Dermis microvascular lymphatic vessel endothelial cell (primary cell): ENCODE data around the gene KCTD20. TPM values are rescaled to one million over a fixed set of nuclear protein-coding genes. Genes with fewer than 3 reads are reported as not detected.
A peak's percentile ranks its signal among the peaks of the same experiment; 100 is the strongest.

ENCODE experiments used
- DNase-seq, 2 donors: peaks; one replicate each; pipeline versions ENCODE4 v3.0.0 to v3.0.0-alpha.2; 2010; ENCODE audit warnings: low read depth in 2 of 2
- total RNA-seq: library from RNA; depleted of rRNA; stranded (reverse); fragments of >200 nt; gene quantifications from 2 replicates; pipeline ENCODE4 v1.2.1, GENCODE V29; 2014

KCTD20 gene
- total RNA-seq, 1 donor from 2014 or later, result 92.0 TPM

DNA sequence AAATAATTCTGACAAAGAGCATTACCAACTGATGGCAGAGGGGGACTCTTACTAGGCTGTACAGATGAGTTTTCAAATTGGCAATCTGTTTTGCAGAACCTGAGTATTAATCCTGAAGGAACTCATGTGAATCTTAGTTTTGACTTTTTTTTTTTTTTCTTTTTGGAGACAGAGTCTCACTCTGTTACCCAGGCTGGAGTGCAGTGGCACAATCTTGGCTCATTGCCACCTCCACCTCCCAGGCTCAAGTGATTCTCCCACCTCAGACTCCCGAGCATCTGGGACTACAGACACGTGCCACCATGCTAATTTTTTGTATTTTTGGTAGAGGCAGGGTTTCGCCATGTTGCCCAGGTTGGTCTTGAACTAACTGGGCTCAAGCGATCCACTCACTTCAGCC, 49.3 kb downstream of the KCTD20 start:
- DNase-seq, result no peak

DNA sequence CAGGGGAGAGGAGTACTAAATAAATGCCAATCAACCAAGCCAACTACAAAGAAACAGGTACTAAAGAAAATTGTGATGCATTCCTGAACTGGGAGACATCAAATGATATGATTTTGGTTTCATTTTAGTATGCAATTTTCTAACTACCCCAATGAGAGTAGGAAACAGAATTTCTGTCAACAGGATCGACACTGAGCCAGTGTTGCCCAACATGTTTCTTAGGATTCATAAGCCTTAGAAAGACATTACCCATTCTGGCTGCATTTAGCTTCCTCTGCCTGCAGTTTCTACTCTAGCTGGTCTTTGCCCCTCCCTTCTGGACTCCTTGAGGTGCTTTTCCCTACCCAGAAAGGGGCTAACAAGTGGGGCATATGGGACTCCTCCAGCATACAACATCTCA, 49.8 kb downstream of the KCTD20 start:
- DNase-seq, result no peak

DNA sequence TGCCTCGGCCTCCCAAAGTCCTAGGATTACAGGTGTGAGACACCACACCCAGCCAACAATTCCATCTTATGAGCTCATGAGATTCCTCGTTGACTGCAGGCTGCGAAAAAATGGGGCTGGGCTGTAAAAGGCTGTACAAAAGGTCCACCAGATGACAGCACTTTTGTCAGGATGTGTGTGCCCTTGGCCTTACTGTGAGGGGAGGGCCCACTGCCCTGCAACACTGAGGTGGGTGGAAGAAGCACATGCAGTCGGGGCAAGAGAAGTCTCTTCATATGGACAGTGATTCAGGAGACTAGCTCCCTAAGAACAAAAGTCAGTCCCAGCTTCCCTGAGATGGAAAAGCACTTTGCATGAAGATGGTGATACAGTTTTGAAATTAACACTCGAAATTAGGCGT, 50.5 kb downstream of the KCTD20 start:
- DNase-seq, result no peak

DNA sequence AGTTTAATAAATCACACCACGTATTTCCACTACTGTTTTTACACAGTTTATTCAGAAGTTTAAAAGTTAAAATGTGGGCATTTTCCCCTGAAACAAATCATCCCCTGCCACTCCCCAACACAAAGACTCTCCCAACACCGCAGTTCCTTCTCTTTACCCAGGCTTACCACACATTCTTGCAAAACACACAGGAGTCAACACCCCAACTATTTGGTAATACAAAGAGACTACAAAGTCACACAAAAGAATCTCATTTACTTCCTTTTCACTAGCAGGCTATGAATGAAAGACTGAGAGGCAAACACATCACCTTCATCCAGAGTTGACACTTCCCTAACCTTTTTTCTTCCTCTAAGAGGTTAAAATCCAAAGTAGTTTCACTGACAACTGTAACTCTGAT, 51.1 kb downstream of the KCTD20 start:
- DNase-seq, result no peak

DNA sequence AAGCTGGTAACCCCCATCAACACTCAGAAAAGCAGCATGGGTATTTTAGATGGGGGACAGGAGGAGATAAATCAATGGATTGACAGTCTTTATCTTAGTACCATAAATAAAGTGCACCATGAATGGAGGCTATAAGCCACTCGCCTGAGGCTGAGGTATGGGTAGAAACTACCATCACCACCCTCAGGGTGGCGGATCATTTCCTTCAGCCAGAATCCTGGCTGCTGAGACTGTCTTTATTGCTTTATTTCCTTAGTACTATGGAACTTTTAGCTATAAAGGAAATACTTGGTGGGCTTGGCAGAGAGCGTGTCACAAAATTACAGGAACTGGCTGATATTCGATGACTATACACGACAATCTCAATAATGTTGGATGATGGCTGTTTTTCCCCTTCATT, 52.3 kb downstream of the KCTD20 start:
- no peak for DNase-seq

DNA sequence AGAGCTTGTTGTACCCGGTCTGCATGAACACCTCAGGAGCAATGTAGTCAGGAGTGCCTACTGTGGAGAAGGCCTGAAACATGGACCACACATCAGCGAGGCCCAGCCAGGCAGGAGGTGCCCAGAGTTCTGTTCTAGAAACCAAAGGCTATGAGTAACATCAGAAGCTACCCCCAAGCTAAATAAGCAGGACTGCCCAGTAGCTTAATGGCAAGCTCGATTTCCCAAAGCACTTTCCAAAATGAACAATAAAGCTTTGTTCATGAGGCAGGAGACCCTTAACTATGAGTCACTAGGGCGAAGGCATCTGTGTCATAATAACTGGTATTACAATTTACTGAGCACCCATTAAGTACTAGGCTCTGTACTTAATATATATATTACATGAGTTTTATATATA, 57.1 kb downstream of the KCTD20 start:
- DNase-seq, result no peak

DNA sequence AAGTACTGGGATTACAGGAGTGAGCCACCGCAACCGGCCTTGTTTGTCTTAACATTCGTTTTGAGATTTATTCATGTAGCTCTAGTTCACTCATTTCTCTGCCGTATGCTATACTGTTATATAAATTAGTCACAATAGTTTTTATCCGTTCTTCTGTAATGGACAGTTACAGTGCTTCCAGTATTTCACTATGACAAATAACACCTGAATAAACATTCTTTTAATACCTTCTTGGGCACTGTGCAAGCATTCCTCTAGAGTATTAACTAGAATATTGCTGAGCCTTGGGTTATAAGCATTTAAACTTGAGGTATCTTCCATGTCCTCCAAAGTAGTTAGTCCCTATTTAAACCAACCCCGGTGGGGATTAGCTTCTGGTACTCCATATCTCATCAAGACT, 58.9 kb downstream of the KCTD20 start:
- no peak for DNase-seq

DNA sequence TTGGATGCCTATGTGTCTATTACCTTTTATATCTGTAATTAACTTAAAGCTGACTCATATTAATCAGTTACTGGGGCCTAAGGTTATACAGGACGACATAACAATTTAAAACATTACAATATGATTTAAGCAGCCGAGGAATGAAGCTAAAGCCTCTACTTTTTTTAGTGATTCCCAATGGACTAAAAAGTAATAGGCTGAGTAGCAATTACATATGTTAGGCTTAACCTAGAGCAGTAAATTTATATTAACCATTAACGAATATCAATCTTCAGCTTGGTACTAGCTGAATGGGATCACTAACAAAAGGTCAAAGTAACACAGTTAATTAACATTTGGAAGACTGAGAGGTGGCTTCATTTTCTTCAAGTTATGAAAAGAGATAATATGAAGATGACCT, 61.4 kb downstream of the KCTD20 start:
- no peak for DNase-seq

DNA sequence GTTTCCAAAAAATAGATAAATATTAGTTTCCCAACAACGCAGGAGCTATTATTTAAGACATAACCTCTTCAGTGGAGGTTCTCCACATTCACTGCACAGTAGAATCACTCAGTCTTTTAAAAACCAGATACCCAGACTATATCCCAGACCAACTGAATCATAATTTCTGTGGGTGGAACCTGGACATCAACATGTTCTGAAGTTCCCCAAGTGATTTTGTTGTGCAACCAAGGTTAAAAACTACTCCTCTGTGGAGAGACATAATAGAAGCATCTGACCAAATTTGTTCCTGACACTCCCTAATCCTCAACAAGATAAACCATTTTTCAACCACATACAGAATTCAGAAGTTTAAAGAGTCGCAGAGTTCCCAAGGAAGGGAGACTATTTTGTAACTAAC, 62.2 kb downstream of the KCTD20 start:
- DNase-seq, result no peak

DNA sequence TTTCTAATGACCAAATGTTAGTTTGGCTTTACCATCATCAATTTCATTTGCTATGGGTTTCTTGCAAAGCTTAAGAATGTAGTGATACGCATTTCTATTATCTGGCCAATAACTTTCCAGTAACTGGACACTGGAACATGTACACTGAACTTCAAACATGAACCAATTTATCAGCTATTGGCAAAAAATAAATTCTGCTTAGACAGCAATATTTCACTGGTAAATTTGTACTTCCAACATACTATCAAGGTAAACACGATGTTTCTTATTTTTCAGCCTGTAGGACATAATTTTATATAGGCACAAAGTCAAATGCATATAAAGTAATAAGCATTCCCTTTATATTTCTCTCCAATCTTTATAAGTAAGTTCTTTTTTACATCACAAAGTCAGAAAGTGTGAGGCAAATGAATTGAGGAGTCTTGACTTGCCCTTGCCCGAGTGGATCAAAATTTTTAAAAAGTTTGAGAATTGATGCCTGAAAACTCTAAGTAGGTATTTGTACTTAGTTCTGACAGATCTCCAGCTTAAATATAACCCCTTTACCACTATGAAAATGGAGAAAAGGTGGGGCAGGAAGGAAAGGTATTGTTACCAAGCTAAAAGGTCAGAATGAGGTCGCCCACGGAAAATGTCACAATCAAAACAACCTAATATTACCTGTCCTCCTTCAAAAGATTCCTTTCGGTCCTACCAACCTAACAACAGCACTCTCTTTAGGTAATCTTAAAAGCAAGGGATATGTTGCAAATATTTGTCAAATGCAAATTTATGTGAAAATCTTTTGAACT, 63.1 kb downstream of the KCTD20 start:
- peak; percentile 3 to 9 for DNase-seq

DNA sequence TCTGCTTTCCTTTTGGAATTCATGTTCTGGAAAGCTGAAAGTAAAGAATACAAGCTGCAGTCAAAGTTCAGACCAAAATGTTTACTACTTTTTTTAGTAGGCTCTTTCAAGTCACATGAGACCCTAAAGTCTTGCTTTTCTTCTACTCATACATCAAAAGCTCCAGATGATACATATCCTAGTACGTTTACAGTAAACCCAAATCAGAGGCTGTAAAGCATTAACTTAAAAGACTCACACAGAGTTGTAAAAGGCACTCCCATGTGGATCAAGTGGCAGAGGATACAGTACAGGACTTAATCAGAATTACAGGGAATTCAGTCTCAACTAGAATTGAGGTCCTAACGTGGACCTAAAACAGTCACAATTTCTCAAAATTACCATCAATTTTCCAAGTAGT, 63.8 kb downstream of the KCTD20 start:
- DNase-seq, result no peak

DNA sequence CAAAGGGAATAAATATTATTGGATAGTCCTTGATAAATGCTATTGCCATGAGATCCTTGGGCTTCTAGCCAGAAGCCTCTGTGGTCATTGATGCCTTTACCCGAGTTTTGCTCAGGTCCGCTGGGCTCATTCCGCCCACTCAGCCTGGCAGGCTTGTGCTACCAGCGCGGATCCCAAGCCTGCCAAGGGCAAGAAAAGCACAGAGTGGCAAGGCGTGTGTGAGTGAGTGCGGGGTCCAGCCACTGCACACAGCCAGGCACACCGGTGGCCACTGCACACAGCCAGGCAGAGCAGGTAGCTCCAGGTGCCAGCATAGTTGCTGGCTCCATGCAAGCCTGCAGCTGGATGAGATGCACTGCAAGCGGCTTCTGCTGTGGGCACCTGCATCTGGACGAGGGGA, 65.7 kb downstream of the KCTD20 start:
- DNase-seq, result no peak

DNA sequence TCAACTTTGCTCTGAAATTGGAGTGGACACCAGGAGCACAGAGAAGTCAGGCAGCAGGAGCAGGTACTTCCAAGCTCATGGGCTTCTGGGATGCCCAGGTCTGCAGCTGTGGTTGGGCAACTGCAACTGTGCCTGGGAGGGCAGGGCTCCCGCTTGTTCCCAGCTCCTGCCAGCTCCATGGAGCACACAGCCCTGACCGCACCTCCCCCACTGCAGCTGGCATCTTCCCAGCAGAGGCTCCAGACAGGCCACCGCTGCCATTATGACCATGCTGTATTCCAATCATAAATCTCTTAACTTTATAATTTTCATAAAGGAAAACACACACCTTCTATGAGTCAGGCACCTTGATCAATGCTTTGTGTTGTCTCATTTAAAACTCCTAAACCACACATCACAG, 67.6 kb downstream of the KCTD20 start:
- no peak for DNase-seq

DNA sequence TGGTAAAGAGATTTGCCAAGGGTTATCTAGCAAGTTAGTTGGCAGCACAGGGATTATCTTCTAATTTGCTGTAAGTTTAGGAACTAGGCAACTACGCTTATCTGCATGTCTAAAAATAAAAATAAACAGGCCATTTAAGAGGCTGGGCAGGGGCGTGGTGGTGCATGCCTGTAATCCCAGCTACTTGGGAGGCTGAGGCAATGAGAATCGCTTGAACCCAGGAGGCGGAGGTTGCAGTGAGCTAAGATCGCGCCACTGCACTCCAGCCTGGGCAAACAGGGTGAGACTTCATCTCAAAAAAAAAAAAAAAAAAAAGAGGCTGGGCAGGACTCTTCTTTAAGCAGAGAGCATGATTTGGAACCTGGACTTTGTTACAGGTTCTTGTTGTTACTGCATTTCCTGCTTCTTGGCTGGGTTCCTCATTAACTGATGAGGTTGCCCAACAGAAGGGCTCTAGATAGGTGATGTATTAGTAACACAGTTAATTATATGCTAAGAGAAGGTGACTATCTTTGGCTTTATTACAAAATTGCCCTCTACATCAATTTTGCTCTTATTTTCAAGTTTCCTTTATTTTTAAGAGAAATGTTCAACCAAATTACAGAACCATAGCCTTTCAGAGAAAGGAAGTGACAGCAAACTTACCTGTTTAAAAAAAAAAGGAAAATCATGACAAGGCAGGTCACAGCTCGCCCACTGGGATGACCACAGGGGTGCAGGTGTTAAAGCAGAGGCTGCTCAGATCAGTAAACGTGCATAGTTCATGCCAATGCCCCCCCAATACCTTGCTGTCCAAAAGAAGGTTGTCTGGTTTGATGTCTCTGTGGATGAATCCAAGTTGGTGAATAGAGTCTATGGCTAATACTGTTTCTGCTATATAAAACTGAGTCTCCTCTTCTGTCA, 72.0 kb downstream of the KCTD20 start:
- no peak for DNase-seq

DNA sequence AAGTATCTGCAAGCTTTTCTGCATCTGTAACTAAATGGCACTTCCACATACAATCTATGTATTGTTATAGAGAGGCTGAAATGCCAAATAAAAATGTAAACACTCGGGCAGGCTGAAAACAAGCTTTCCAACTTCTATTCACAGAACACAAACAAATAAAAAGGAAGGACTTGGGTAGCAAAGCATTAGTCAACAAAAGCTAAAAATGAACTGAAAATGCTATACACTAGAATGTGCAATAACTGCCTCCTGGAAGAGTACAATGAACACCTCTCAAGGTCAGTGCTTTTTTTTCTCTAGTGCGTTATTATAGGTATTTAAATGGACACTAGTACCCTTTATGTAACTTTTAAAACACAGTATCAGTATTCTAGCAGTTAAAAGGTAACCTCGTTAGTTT, 73.0 kb downstream of the KCTD20 start:
- no peak for DNase-seq

DNA sequence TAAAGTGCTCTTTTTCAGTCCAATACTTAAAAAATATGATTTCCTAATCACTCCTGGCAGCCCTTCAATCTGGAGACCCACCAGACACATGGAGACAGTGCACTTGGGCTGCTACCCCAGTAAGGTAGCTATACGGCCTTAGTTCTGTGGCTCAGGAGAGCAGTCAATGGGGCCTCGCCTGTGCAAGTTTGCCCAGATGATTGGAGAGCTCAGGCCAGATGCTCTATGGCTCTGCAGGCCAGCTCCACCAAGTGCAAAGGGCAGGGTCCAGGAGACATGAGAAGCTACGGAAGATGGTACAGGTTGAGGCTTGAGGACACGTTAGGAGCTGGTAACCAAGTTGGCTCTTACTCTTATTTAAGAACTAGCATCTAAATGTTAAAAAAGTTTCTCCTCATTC, 73.8 kb downstream of the KCTD20 start:
- no peak for DNase-seq

DNA sequence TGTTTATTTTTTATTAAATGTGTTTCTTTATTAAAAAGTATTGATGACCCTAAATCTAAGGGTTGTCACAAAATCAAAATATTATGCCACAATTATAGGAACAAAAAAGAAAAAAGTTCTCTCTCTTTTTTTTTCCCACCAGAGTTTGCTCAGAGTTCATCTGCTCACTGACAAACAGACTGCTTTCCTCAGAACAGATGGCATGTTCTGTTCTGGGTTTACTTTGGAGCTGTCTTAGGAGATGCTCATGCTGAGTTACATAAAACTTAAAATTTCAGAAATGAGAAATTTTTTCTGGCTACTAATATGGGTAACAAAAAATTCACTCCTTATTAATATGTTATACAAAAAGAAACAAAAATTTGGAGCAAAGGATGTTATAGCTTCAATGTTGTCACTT, 74.2 kb downstream of the KCTD20 start:
- DNase-seq, result no peak

DNA sequence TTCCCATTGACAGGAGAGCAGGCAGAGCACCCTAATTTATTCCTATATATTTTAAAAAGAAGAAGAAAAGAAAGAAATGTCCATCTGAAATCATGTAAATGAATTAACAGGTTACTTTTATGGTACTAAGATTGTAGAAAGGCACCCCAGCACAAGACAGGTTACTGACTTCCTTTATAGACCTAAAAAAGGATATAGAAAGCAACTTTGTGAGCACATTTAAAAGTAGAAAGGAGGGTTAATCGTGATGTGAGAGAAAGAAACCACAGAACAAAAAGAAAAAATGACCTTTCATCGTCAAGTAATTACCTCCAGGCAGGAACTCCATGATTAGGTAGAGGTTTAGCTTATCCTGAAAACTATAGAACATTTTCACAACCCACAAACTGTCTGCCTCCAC, 74.6 kb downstream of the KCTD20 start:
- DNase-seq, result no peak

DNA sequence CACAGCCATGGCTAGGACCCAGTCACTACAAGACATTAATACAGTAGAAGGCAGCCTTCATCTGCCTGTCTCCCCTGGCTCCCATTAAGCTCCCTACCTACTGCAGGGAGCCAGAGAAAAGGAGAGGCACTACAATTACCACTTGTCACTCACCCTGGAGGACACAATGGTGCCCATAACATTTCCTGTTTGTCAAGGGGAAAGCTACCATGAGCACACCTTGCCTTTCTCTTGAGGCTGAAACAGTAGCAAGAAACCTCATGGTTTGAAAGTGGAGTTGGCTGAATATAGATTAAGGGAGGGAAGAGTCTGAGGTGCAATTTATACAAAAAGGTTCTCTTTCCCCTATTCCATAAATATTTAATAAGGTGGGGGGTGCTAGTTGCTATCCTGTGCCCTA, 76.6 kb downstream of the KCTD20 start:
- DNase-seq, result no peak

DNA sequence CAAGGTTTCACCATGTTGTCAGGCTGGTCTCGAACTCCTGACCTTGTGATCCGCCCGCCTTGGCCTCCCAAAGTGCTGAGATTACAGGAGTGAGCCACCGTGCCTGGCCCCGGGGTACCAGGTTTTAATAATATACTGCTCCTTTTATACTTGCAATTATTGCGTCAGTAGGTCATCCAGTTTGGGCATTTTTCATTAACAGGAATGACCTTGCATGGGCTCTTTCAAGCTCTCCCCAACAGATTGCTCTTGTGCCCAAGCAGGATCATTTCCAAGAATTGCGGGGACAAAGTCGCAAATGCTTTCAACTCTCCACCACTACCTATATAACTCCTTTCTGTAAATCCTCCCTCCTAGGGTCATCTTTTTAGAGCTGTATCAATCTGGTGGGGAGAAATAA, 80.7 kb downstream of the KCTD20 start:
- no peak for DNase-seq

DNA sequence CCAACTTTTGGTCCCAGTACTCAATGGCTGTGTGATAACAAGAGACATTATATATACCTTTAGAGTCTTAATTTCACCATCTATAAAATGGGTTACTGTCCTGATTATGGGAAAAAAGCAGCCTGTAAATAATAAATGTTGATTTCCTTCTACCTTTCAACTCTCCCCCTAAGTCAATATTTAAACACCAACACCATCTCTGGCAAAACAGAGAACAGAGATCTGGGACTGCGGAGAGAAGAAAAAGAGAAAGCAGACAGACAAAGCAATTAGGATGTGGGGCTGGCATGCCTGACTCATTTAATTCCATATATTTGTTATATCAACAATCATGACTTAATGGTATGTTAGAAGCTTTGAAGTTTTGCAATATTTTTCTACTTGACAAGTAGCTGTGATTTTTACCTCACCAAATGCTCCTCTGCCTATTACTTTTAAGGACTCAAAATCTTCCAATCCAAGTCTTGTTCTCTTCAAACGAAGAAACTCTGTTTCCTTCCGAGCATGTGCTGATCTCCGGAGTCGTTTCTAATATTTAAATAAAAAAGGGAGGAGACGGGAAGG, 81.2 kb downstream of the KCTD20 start:
- no peak for DNase-seq

DNA sequence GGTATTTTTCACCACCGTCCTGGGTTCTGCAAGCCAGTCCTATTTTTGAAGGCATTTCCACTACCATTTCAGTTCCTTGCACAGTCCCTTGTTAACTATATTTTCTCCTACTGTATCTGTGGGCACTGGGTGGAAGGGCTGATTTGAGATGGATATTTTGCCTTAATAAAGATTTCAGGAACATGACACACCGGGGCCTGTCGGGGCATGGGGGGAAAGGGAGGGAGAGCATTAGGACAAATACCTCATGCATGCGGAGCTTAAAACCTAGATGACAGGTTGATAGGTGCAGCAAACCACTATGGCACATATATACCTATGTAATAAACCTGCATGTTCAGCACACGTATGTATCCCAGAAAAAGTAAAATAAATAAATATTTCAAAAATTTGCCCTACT, 82.1 kb downstream of the KCTD20 start:
- no peak for DNase-seq

DNA sequence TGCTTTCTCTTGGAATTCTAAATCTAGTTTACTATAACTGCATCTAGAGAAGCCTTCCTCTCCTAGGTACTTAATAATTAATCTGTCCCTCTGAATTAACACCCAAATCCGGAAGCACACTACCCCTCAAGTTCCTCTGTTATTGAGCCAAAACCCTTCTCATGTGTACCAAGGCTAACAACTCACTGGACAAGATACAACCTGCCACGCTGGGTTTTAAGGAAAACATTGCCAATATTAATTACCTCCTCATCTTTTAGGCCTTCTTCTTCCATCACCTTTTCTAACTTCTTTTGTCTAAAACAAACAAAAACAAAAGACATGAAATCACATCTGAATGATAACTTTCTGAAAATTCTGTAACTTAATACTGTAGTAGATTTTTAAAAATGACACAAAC, 82.5 kb downstream of the KCTD20 start:
- no peak for DNase-seq
